Subcutaneous adipose tissue (tissue), 4 donors: Measurements from ENCODE around the gene PRPF40A. TPM values are rescaled to one million over a fixed set of nuclear protein-coding genes. Genes with fewer than 3 reads are reported as not detected.

Source experiments
- CTCF ChIP-seq: fragments of 450-650 bp; IDR thresholded peaks from one replicate; pipeline ENCODE4 v1.5.1; 2016; ENCODE audit warnings: low read depth, mild to moderate bottlenecking, control low read depth, antibody characterized with exemption, moderate library complexity
- total RNA-seq, 4 donors: library from RNA; depleted of rRNA; stranded (reverse); fragments of >200 nt; gene quantifications; one replicate each; pipeline ENCODE4 v1.1.0, GENCODE V29; 2016

Gene PRPF40A
- total RNA-seq, 4 donors from 2014 or later: 66.7 to 84.5 (median 77.5) TPM

GRCh38 chr2:152613235-152613634 lies 104.0 kb downstream of the PRPF40A start:
- TF ChIP-seq CTCF: no peak

- no peak for TF ChIP-seq CTCF
These were observed 105.6 kb downstream of the PRPF40A start for GRCh38 chr2:152611458-152612231.

GRCh38 chr2:152609699-152610098 lies 107.6 kb downstream of the PRPF40A start:
- no peak for TF ChIP-seq CTCF

- no peak for TF ChIP-seq CTCF
These were observed 108.1 kb downstream of the PRPF40A start for GRCh38 chr2:152609154-152609553.

GRCh38 chr2:152607793-152608300 lies 109.4 kb downstream of the PRPF40A start:
- no peak for TF ChIP-seq CTCF

- TF ChIP-seq CTCF: no peak
These were observed 110.3 kb downstream of the PRPF40A start for GRCh38 chr2:152606941-152607340.

- TF ChIP-seq CTCF: no peak
These were observed 111.2 kb downstream of the PRPF40A start for GRCh38 chr2:152606081-152606480.
